ENCODE results near the gene FGF22.
"Not testable (repeated sequence)": the region's sequence is repeated elsewhere in the genome, so short reads cannot be mapped to it uniquely, and the experiment has no call there.

The FGF22 gene

GRCh38 chr19:602391-603301 lies 37.0 kb upstream of the FGF22 start:
- H3K4me3 ChIP-seq (ENCODE audit: low read depth, low read length) = no peak overlapping the region
- no peak for TF ChIP-seq CTCF (IDR thresholded peaks at IDR 0.05; ENCODE audit: low read depth, low read length)

GRCh38 chr19:603302-603639 lies 36.4 kb upstream of the FGF22 start:
- not testable (repeated sequence) for H3K4me3 ChIP-seq (ENCODE audit: low read depth, low read length)

- H3K4me3 ChIP-seq (ENCODE audit: low read depth, low read length) = not testable (repeated sequence)
These were observed 35.9 kb upstream of the FGF22 start for GRCh38 chr19:603779-604178.

GRCh38 chr19:604355-604754 lies 35.3 kb upstream of the FGF22 start:
- no peak for TF ChIP-seq CTCF (IDR thresholded peaks at IDR 0.05; ENCODE audit: low read depth, low read length)
- H3K4me3 ChIP-seq (ENCODE audit: low read depth, low read length) = no peak overlapping the region

- H3K4me3 ChIP-seq (ENCODE audit: low read depth, low read length) = not testable (repeated sequence)
These were observed 34.4 kb upstream of the FGF22 start for GRCh38 chr19:605061-605971.

- no peak overlapping the region for H3K4me3 ChIP-seq (ENCODE audit: low read depth, low read length)
- TF ChIP-seq CTCF (IDR thresholded peaks at IDR 0.05; ENCODE audit: low read depth, low read length) = no peak
These were observed 32.2 kb upstream of the FGF22 start for GRCh38 chr19:607301-608154.

- TF ChIP-seq CTCF (IDR thresholded peaks at IDR 0.05; ENCODE audit: low read depth, low read length) = no peak
- H3K4me3 ChIP-seq (ENCODE audit: low read depth, low read length) = no peak overlapping the region
These were observed 31.3 kb upstream of the FGF22 start for GRCh38 chr19:608155-609003.

- TF ChIP-seq CTCF (IDR thresholded peaks at IDR 0.05; ENCODE audit: low read depth, low read length) = no peak
- H3K4me3 ChIP-seq (ENCODE audit: low read depth, low read length) = no peak overlapping the region
These were observed 30.7 kb upstream of the FGF22 start for GRCh38 chr19:609004-609346.

Measured in WI38 (cell line).